Erythroblast (primary cell): ENCODE measurements around the gene AACS.

Experiments used
- GATA1 ChIP-seq: IDR thresholded peaks from 2 replicates; pipeline ENCODE4 v1.6.1; 2011; ENCODE audit warnings: low read depth, mild to moderate bottlenecking, control low read depth, low read length, moderate library complexity
- POLR2A ChIP-seq: IDR thresholded peaks from 2 replicates; pipeline ENCODE4 v1.6.1; 2011; ENCODE audit warnings: mild to moderate bottlenecking, low read length

DNA sequence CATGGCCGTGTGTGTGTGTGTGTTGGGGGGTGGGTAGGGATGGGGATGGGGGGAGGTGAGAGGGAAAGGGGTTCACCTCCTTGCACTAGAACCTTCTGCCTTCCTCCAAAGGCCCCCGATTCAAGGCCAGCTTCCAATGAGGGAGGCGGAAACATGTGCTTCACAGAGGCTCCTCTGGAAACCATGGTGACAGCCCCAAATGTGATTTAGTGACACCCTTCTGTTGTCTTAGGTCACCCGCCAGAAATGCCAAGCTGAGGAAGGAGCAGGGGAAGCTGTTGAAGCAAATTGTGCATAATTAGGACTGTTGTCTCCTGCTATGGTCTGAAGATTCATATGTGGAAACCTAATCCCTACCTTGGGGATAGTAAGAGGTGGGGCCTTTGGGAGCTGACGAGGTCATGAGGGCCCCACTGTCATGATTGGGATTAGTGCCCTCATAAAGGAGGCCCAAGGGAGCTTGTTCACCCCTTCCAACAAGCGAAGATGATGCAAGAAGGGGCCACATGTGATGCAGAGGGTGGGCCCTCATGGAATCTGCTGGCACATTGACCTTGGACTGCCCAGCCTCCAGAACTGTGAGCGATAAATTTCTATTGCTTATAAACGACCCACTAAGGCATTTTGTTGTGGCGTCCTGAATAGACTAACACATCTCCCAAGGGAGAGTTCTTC is 95.2 kb downstream of the AACS start:
- no peak for TF ChIP-seq POLR2A
- TF ChIP-seq GATA1: no peak
